ENCODE results near the gene MAML2. TPM values are rescaled to one million over a fixed set of nuclear protein-coding genes. Genes with fewer than 3 reads are reported as not detected.
A peak's percentile ranks its signal among the peaks of the same experiment; 100 is the strongest.

MAML2 gene
- total RNA-seq, 1 experiment from 2014 or later: 28.3 TPM

DNA sequence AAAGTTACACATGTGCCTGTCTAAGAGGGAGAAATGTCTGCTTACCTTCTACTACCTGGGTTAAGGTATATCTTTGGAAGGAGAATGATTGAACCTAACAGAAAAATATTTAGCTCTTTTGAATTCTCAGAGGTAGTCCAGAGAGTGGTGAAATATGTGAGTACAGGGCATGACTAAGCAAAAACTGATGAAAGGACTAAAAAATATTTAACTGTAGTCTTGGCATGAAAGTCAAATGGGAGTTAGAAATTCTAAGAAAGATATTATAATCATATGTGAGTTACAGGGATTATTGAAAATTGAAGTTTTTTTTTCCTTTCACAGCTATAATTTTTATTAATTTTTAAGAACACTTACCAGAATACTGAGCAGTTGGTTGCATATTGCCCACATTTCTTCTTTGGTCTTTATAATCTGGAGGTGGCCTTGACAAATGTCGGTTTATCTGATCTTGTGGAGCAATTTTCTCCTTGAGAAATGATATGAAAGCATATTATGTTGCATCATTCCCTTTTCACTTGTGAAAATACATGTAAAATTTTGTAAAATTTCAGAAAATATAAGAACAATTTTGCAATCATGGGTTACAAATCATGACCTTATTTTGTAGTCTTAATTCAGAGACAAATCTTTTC is 357.7 kb downstream of the MAML2 start:
- no TSS peak for BruUV-seq (replicated peaks)
- Histone ChIP-seq H3K4me2 (no peak overlapping the region), H3K9me3 (ENCODE audit: insufficient read depth, low read depth) (no peaks in the 10 kb centered on the region; the same call in 1 of the 2 replicates), H3K36me3 (ENCODE audit: low read depth) (peaks cover 59% of the 10 kb centered on the region), H3K9me2 (ENCODE audit: insufficient read depth) (no peaks in the 10 kb centered on the region), H3K4me3 (no peak overlapping the region), H2AFZ (no peak overlapping the region), H3F3A (ENCODE audit: insufficient read depth, low read depth) (peaks cover under 1% of the 10 kb centered on the region; the same call in 1 of the 2 replicates), H3K79me2 (ENCODE audit: low read depth) (no peaks in the 10 kb centered on the region), H3K27me3 (ENCODE audit: insufficient read depth, low read depth) (no peaks in the 10 kb centered on the region), H3K4me1 (replicated peaks; ENCODE audit: insufficient read depth) (peaks cover 17% of the 10 kb centered on the region), H3K27ac (peak overlapping the region; percentile 67), H4K20me1 (ENCODE audit: insufficient read depth) (no peaks in the 10 kb centered on the region)
- ChIA-PET CTCF (no interaction called here), POLR2A (ENCODE audit: unreplicated experiment) (no interaction called here)
- intact Hi-C loops (cut with micrococcal nuclease; ENCODE audit: unreplicated experiment): no loop called here
- TF ChIP-seq, protein P1, sequence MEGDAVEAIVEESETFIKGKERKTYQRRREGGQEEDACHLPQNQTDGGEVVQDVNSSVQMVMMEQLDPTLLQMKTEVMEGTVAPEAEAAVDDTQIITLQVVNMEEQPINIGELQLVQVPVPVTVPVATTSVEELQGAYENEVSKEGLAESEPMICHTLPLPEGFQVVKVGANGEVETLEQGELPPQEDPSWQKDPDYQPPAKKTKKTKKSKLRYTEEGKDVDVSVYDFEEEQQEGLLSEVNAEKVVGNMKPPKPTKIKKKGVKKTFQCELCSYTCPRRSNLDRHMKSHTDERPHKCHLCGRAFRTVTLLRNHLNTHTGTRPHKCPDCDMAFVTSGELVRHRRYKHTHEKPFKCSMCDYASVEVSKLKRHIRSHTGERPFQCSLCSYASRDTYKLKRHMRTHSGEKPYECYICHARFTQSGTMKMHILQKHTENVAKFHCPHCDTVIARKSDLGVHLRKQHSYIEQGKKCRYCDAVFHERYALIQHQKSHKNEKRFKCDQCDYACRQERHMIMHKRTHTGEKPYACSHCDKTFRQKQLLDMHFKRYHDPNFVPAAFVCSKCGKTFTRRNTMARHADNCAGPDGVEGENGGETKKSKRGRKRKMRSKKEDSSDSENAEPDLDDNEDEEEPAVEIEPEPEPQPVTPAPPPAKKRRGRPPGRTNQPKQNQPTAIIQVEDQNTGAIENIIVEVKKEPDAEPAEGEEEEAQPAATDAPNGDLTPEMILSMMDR (conservative IDR thresholded peaks at IDR 0.05): no peak
- no peak for TF ChIP-seq EZH2 (IDR thresholded peaks at IDR 0.05; ENCODE audit: low read depth)
- peak in 1 of 2 experiments; percentile 48 for DNase-seq

DNA sequence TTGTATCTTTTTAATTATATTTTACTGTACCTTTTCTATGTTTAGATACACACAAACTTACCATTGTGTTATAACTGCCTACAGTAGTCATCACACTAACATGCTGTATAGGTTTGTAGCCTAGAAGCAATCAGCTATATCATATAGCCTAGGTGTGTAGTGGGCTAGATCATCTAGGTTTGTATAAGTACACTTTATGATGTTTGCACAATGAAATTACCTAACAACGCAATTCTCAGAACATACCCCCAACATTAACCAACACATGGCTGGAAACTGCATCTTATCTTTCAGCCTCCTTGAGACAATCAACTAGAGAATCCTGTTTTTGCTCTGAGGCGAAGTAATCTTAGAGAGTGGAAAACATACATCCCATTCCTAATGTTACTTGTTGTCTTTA is 358.9 kb downstream of the MAML2 start:
- H3K79me2 ChIP-seq (ENCODE audit: low read depth): no peaks in the 10 kb centered on the region
- H3K9me2 ChIP-seq (ENCODE audit: insufficient read depth): no peaks in the 10 kb centered on the region; the same call in 1 of the 2 replicates
- H3K4me1 ChIP-seq (replicated peaks; ENCODE audit: insufficient read depth): peaks cover 18% of the 10 kb centered on the region
- H3K9me3 ChIP-seq (ENCODE audit: insufficient read depth, low read depth): no peaks in the 10 kb centered on the region; the same call in 1 of the 2 replicates
- no peaks in the 10 kb centered on the region for H3K27me3 ChIP-seq (ENCODE audit: insufficient read depth, low read depth)
- H3K36me3 ChIP-seq (ENCODE audit: low read depth): peaks cover 57% of the 10 kb centered on the region
- no peak overlapping the region for H3K4me2 ChIP-seq
- CTCF ChIA-PET: no interaction called here
- H3K27ac ChIP-seq: peak overlapping the region; percentile 67; the same call in 1 of the 2 replicates
- no peak overlapping the region for H2AFZ ChIP-seq
- BruUV-seq (replicated peaks): no TSS peak
- POLR2A ChIA-PET (ENCODE audit: unreplicated experiment): interaction anchor here (0.7 kb wide), 1 partner anchor 327 kb away, joined by 6 read pairs; no protein-coding TSS in a partner anchor
- no peak for TF ChIP-seq EZH2 (IDR thresholded peaks at IDR 0.05; ENCODE audit: low read depth)
- TF ChIP-seq, protein P1 (conservative IDR thresholded peaks at IDR 0.05): no peak
- no peaks in the 10 kb centered on the region; the same call in 1 of the 2 replicates for H3F3A ChIP-seq (ENCODE audit: insufficient read depth, low read depth)
- no peak for DNase-seq
- H3K4me3 ChIP-seq: no peak overlapping the region
- H4K20me1 ChIP-seq (ENCODE audit: insufficient read depth): no peaks in the 10 kb centered on the region
- intact Hi-C loops (cut with micrococcal nuclease; ENCODE audit: unreplicated experiment): no loop called here

DNA sequence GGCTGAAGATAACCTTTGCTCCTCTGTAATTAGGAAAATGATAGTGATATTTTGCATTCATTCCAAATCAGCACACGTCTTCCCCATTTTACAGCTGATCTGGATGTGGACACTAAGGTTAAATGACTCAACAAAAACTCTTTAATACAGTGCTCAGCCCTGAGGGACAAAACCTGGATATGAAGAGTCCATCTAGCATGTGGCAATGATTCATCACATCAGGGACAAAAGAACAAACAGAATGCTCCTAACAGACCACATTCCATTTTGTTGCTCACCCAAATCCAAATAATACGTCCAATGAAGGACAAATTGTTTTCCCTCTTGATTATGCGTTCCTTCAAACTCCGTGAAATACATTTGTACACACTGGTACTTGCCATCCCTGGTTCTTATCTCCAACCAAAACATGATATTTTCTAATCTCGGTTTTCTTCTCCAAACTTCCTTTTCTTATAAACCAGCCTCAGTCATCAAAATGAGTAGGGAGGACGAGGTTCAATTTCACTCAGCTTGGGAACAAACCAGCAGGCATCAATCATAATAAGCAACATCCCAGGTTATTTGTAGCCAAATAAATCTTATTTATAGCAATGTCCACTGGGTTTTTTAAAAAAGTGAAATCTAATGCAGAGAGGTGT is 365.3 kb downstream of the MAML2 start:
- peak in 1 of 2 experiments; percentile 93 for DNase-seq
- H3K9me2 ChIP-seq (ENCODE audit: insufficient read depth): no peaks in the 10 kb centered on the region; the same call in 1 of the 2 replicates
- ChIA-PET POLR2A (ENCODE audit: unreplicated experiment) (no interaction called here), CTCF (no interaction called here)
- intact Hi-C loops (cut with micrococcal nuclease; ENCODE audit: unreplicated experiment): loop anchor here (5.0 kb wide), 1 partner anchor 55 kb away; the partner anchor contains the start of gene MTMR2
- no TSS peak for BruUV-seq (replicated peaks)
- peak overlapping the region; percentile 58 for H3K27ac ChIP-seq
- H3K27me3 ChIP-seq (ENCODE audit: insufficient read depth, low read depth): no peaks in the 10 kb centered on the region
- peaks cover 32% of the 10 kb centered on the region for H3F3A ChIP-seq (ENCODE audit: insufficient read depth, low read depth)
- no peak overlapping the region for H2AFZ ChIP-seq
- peak overlapping the region; percentile 15; the same call in 1 of the 2 replicates for H3K4me3 ChIP-seq
- TF ChIP-seq, protein P1 (conservative IDR thresholded peaks at IDR 0.05): no peak
- TF ChIP-seq EZH2 (IDR thresholded peaks at IDR 0.05; ENCODE audit: low read depth): no peak
- no peaks in the 10 kb centered on the region for H3K79me2 ChIP-seq (ENCODE audit: low read depth)
- peaks cover 38% of the 10 kb centered on the region for H3K36me3 ChIP-seq (ENCODE audit: low read depth)
- peaks cover 10% of the 10 kb centered on the region for H3K9me3 ChIP-seq (ENCODE audit: insufficient read depth, low read depth)
- H3K4me1 ChIP-seq (replicated peaks; ENCODE audit: insufficient read depth): peaks cover 32% of the 10 kb centered on the region
- no peaks in the 10 kb centered on the region for H4K20me1 ChIP-seq (ENCODE audit: insufficient read depth)
- H3K4me2 ChIP-seq: peak overlapping the region; percentile 51

All from PC-9 (cell line).